Transverse colon (tissue), 4 donors: ENCODE data around the gene SURF6.

ENCODE experiments used
- EP300 ChIP-seq: sonication (generic); formaldehyde crosslinking; IDR thresholded peaks from one replicate; pipeline ENCODE4 v1.6.1; 2017; ENCODE audit warnings: antibody characterized with exemption, low read depth
- POLR2A ChIP-seq: fragments of 450-650 bp; IDR thresholded peaks from one replicate; pipeline ENCODE4 v1.6.1; 2016; ENCODE audit warnings: antibody characterized with exemption, mild to moderate bottlenecking, moderate library complexity
- POLR2AphosphoS5 ChIP-seq, 3 donors: sonication (generic); formaldehyde crosslinking; IDR thresholded peaks; one replicate each; pipeline ENCODE4 v1.6.1; 2016; ENCODE audit warnings: antibody characterized with exemption in 3 of 3
- TF ChIP-seq, protein P1 (sequence below), 5 experiments: fragments of 200-600 bp in 3 of 5; fragments of 450-650 bp in 2 of 5; sonication (generic) in 3 of 5; IDR thresholded peaks; 1 replicate in 2 of 5; 2 replicates in 3 of 5; pipeline ENCODE4 v1.5.1; 2016 to 2017; ENCODE audit warnings: antibody characterized with exemption in 5 of 5, inconsistent platforms in 3 of 5, mild to moderate bottlenecking in 2 of 5, moderate library complexity in 1 of 5

DNA sequence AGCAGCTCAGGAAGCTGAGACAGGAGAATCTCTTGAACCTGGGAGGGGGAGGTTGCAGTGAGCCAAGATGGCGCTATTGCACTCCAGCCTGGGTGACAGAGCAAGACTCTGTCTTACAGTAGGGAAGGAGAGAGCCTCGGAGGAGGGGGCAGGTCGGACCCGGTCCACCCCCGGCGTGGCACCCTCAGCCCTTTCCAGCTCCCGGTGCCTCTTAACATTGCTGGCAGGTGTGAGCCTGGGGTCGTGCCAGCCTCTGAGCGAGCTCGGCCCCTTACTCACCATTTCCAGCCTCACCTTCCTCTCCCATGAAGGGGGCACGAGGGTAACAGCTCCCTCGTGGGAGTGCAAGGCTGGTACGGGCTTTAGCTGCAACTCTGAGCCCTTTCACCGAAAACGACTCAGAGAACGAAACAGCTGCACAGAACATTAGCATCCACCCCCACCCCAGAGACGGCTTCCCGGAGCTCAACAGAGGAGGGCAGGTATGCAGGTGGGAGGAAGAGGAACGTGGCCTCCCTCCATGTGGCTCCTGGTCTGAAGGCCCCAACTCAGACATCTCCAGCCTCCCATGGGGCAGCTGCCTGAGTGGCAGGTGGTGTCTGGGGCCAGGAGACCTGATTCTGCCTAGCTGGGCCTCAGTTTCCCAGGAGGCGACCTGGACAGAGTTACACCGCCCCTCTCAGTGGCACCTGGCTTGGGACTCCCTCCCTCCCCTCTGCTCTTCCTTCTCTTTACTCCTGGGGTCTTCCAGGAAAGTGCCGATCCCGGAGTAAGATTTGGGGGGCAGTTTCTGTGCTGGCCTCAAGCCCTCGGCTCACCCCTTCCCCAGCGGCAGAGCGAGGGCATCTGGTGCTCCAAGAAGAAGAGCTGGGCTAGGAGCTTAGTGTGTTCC lies 32.5 kb downstream of the SURF6 start:
- TF ChIP-seq POLR2A (no peak), EP300 (no peak), POLR2AphosphoS5 (IDR thresholded peaks at IDR 0.05) (no peak)
- TF ChIP-seq, protein P1, sequence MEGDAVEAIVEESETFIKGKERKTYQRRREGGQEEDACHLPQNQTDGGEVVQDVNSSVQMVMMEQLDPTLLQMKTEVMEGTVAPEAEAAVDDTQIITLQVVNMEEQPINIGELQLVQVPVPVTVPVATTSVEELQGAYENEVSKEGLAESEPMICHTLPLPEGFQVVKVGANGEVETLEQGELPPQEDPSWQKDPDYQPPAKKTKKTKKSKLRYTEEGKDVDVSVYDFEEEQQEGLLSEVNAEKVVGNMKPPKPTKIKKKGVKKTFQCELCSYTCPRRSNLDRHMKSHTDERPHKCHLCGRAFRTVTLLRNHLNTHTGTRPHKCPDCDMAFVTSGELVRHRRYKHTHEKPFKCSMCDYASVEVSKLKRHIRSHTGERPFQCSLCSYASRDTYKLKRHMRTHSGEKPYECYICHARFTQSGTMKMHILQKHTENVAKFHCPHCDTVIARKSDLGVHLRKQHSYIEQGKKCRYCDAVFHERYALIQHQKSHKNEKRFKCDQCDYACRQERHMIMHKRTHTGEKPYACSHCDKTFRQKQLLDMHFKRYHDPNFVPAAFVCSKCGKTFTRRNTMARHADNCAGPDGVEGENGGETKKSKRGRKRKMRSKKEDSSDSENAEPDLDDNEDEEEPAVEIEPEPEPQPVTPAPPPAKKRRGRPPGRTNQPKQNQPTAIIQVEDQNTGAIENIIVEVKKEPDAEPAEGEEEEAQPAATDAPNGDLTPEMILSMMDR (IDR thresholded peaks at IDR 0.05): no peak
